Measurements from ENCODE around the gene CRTC3. TPM values are rescaled to one million over a fixed set of nuclear protein-coding genes. Genes with fewer than 3 reads are reported as not detected.
"Not testable (repeated sequence)": the region's sequence is repeated elsewhere in the genome, so short reads cannot be mapped to it uniquely, and the experiment has no call there.

The CRTC3 gene
- total RNA-seq, 1 donor from 2014 or later = 21.4 TPM

GRCh38 chr15:90519688-90520087 lies 10.0 kb upstream of the CRTC3 start:
- Histone ChIP-seq H3K36me3 (ENCODE audit: insufficient read depth, low read length) (no peaks in the 10 kb centered on the region), H3K9ac (ENCODE audit: low read length) (no peak overlapping the region), H3K9me3 (ENCODE audit: insufficient read depth, low read depth, low read length) (no peaks in the 10 kb centered on the region), H3K4me3 (ENCODE audit: insufficient read depth, low read depth, low read length) (no peak overlapping the region), H3K4me2 (ENCODE audit: low read length) (peak overlapping the region; percentile 15), H3K79me2 (ENCODE audit: insufficient read depth, low read length) (no peaks in the 10 kb centered on the region), H3K27ac (ENCODE audit: low read depth, low read length) (peak overlapping the region; percentile 49), H3K4me1 (ENCODE audit: insufficient read depth, low read length) (no peaks in the 10 kb centered on the region), H3K27me3 (ENCODE audit: insufficient read depth, low read length) (no peaks in the 10 kb centered on the region), H2AFZ (ENCODE audit: low read depth, low read length) (no peak overlapping the region), H4K20me1 (ENCODE audit: insufficient read depth, low read length) (no peaks in the 10 kb centered on the region)
- Mint-ChIP-seq H3K9me3 (ENCODE audit: unreplicated experiment) (no peaks in the 10 kb centered on the region), H3K27me3 (ENCODE audit: low read depth, unreplicated experiment) (no peaks in the 10 kb centered on the region), H3K4me3 (ENCODE audit: unreplicated experiment) (no peak overlapping the region), H3K27ac (ENCODE audit: unreplicated experiment) (no peak overlapping the region), H3K36me3 (ENCODE audit: low read depth, unreplicated experiment) (peaks cover 4% of the 10 kb centered on the region), H3K4me1 (ENCODE audit: low read depth, unreplicated experiment) (no peaks in the 10 kb centered on the region)
- DNase-seq (ENCODE audit: low read depth) (peak; percentile 57), FAIRE-seq (no peak)
- TF ChIP-seq, protein P1, sequence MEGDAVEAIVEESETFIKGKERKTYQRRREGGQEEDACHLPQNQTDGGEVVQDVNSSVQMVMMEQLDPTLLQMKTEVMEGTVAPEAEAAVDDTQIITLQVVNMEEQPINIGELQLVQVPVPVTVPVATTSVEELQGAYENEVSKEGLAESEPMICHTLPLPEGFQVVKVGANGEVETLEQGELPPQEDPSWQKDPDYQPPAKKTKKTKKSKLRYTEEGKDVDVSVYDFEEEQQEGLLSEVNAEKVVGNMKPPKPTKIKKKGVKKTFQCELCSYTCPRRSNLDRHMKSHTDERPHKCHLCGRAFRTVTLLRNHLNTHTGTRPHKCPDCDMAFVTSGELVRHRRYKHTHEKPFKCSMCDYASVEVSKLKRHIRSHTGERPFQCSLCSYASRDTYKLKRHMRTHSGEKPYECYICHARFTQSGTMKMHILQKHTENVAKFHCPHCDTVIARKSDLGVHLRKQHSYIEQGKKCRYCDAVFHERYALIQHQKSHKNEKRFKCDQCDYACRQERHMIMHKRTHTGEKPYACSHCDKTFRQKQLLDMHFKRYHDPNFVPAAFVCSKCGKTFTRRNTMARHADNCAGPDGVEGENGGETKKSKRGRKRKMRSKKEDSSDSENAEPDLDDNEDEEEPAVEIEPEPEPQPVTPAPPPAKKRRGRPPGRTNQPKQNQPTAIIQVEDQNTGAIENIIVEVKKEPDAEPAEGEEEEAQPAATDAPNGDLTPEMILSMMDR (IDR thresholded peaks at IDR 0.05; ENCODE audit: insufficient read depth, low read depth, low read length) = no peak
- TF ChIP-seq EZH2 (IDR thresholded peaks at IDR 0.05; ENCODE audit: insufficient read depth, low read length) = no peak

DNA sequence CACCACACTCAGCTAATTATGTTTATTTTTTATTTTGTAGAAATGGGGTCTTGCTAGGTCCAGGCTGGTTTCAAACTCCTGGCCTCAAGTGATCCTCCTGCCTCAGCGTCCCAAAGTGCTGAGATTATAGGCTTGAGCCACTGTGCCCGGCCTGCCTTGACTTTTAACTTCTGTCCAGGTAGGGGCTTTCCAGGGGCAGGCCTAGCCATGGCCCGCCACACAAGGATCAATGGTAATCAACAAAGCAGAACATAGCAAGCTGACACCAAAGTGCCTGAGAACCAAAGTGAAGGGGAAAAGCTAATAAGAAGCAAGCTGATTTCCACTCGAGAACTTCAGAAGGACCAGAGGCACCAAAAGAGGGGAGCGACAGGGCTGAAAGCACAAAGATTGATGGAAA lies 9.4 kb upstream of the CRTC3 start:
- H3K4me2 ChIP-seq (ENCODE audit: low read length) = no peak overlapping the region
- no peak for FAIRE-seq
- Mint-ChIP-seq H3K4me3 (ENCODE audit: unreplicated experiment) (no peak overlapping the region), H3K27me3 (ENCODE audit: low read depth, unreplicated experiment) (no peaks in the 10 kb centered on the region), H3K36me3 (ENCODE audit: low read depth, unreplicated experiment) (peaks cover 4% of the 10 kb centered on the region), H3K4me1 (ENCODE audit: low read depth, unreplicated experiment) (no peaks in the 10 kb centered on the region), H3K9me3 (ENCODE audit: unreplicated experiment) (no peaks in the 10 kb centered on the region), H3K27ac (ENCODE audit: unreplicated experiment) (no peak overlapping the region)
- H3K4me3 ChIP-seq (ENCODE audit: insufficient read depth, low read depth, low read length) = no peak overlapping the region
- TF ChIP-seq, protein P1 (IDR thresholded peaks at IDR 0.05; ENCODE audit: insufficient read depth, low read depth, low read length) = no peak
- TF ChIP-seq EZH2 (IDR thresholded peaks at IDR 0.05; ENCODE audit: insufficient read depth, low read length) = no peak
- no peak for DNase-seq (ENCODE audit: low read depth)
- no peaks in the 10 kb centered on the region for H3K9me3 ChIP-seq (ENCODE audit: insufficient read depth, low read depth, low read length)
- no peaks in the 10 kb centered on the region for H3K36me3 ChIP-seq (ENCODE audit: insufficient read depth, low read length)
- H2AFZ ChIP-seq (ENCODE audit: low read depth, low read length) = no peak overlapping the region
- H3K4me1 ChIP-seq (ENCODE audit: insufficient read depth, low read length) = no peaks in the 10 kb centered on the region
- H3K27ac ChIP-seq (ENCODE audit: low read depth, low read length) = peak overlapping the region; percentile 49
- H3K9ac ChIP-seq (ENCODE audit: low read length) = no peak overlapping the region
- H3K27me3 ChIP-seq (ENCODE audit: insufficient read depth, low read length) = no peaks in the 10 kb centered on the region
- H4K20me1 ChIP-seq (ENCODE audit: insufficient read depth, low read length) = no peaks in the 10 kb centered on the region
- no peaks in the 10 kb centered on the region for H3K79me2 ChIP-seq (ENCODE audit: insufficient read depth, low read length)

GRCh38 chr15:90523373-90523772 lies 6.3 kb upstream of the CRTC3 start:
- Histone ChIP-seq H3K27me3 (ENCODE audit: insufficient read depth, low read length) (no peaks in the 10 kb centered on the region), H3K9ac (ENCODE audit: low read length) (no peak overlapping the region), H3K36me3 (ENCODE audit: insufficient read depth, low read length) (no peaks in the 10 kb centered on the region), H2AFZ (ENCODE audit: low read depth, low read length) (no peak overlapping the region), H3K9me3 (ENCODE audit: insufficient read depth, low read depth, low read length) (no peaks in the 10 kb centered on the region), H3K4me1 (ENCODE audit: insufficient read depth, low read length) (no peaks in the 10 kb centered on the region), H4K20me1 (ENCODE audit: insufficient read depth, low read length) (no peaks in the 10 kb centered on the region), H3K4me3 (ENCODE audit: insufficient read depth, low read depth, low read length) (no peak overlapping the region), H3K79me2 (ENCODE audit: insufficient read depth, low read length) (no peaks in the 10 kb centered on the region), H3K27ac (ENCODE audit: low read depth, low read length) (no peak overlapping the region), H3K4me2 (ENCODE audit: low read length) (no peak overlapping the region)
- FAIRE-seq (no peak), DNase-seq (ENCODE audit: low read depth) (no peak)
- peaks cover 2% of the 10 kb centered on the region for H3K36me3 Mint-ChIP-seq (ENCODE audit: low read depth, unreplicated experiment)
- H3K27me3 Mint-ChIP-seq (ENCODE audit: low read depth, unreplicated experiment) = no peaks in the 10 kb centered on the region
- TF ChIP-seq, protein P1 (IDR thresholded peaks at IDR 0.05; ENCODE audit: insufficient read depth, low read depth, low read length) = no peak
- TF ChIP-seq EZH2 (IDR thresholded peaks at IDR 0.05; ENCODE audit: insufficient read depth, low read length) = no peak
- H3K4me3 Mint-ChIP-seq (ENCODE audit: unreplicated experiment) = no peak overlapping the region
- peak overlapping the region; percentile 26 for H3K27ac Mint-ChIP-seq (ENCODE audit: unreplicated experiment)
- H3K4me1 Mint-ChIP-seq (ENCODE audit: low read depth, unreplicated experiment) = no peaks in the 10 kb centered on the region
- no peaks in the 10 kb centered on the region for H3K9me3 Mint-ChIP-seq (ENCODE audit: unreplicated experiment)

DNA sequence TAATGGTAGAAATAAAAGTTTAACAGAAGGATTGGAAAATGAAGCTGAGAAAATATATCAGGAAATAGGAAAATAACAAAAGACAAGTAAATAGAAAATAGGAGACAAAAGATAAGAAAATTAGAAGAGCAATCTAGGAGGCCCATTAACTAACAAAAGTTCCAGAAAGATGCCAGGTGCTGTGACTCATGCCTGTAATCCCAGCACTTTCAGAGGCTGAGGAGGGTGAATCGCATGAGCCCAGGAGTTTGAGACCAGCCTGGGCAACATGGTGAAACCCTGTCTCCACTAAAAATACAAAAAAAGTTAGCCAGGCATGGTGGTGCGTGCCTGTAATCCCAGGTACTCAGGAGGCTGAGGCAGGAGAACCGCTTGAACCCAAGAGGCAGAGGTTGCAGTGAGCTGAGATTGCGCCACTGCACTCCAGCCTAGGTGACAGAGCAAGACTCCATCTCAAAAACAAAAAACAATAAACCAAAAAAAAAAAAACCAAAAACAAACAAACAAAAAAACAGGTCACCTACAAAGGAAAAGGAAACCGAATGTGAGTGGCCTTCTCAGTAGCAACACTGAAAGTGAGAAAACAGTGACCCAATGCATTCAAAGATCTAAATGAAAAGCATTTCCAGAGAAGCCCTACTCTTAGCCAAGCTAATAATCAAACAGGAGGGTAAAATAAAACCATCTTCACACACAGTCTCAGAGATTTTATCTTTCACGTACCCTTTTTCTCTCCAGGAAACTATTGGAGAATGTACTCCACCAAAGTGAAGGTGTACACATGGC lies 5.5 kb upstream of the CRTC3 start:
- H3K36me3 ChIP-seq (ENCODE audit: insufficient read depth, low read length); H3K27ac ChIP-seq (ENCODE audit: low read depth, low read length); H3K9ac ChIP-seq (ENCODE audit: low read length); H3K4me1 ChIP-seq (ENCODE audit: insufficient read depth, low read length); H2AFZ ChIP-seq (ENCODE audit: low read depth, low read length); H3K27me3 ChIP-seq (ENCODE audit: insufficient read depth, low read length); H3K27me3 Mint-ChIP-seq (ENCODE audit: low read depth, unreplicated experiment); H3K4me3 ChIP-seq (ENCODE audit: insufficient read depth, low read depth, low read length); H3K4me3 Mint-ChIP-seq (ENCODE audit: unreplicated experiment); H3K9me3 Mint-ChIP-seq (ENCODE audit: unreplicated experiment); H4K20me1 ChIP-seq (ENCODE audit: insufficient read depth, low read length); H3K9me3 ChIP-seq (ENCODE audit: insufficient read depth, low read depth, low read length); H3K4me1 Mint-ChIP-seq (ENCODE audit: low read depth, unreplicated experiment); H3K27ac Mint-ChIP-seq (ENCODE audit: unreplicated experiment); DNase-seq (ENCODE audit: low read depth); H3K4me2 ChIP-seq (ENCODE audit: low read length); H3K36me3 Mint-ChIP-seq (ENCODE audit: low read depth, unreplicated experiment); FAIRE-seq; H3K79me2 ChIP-seq (ENCODE audit: insufficient read depth, low read length): not testable (repeated sequence)
